Nephron (organoid): Measurements from ENCODE around the gene CCDC171.

ENCODE experiments used
- H3K27ac Mint-ChIP-seq, 3 experiments: 2 replicates each; pipeline ENCODE4 v1.8.0; 2020; ENCODE audit warnings: mixed read lengths in 3 of 3, mild to moderate bottlenecking in 2 of 3, moderate library complexity in 1 of 3
- H3K27me3 Mint-ChIP-seq: 2 replicates; pipeline ENCODE4 v1.8.0; 2021; ENCODE audit warnings: low read depth, mild to moderate bottlenecking, moderate library complexity, mixed read lengths
- H3K36me3 Mint-ChIP-seq: 2 replicates; pipeline ENCODE4 v1.8.0; 2020; ENCODE audit warnings: low read depth, mixed read lengths
- H3K4me1 Mint-ChIP-seq: 2 replicates; pipeline ENCODE4 v1.8.0; 2020; ENCODE audit warnings: mixed read lengths
- H3K4me3 Mint-ChIP-seq, 3 experiments: 2 replicates each; pipeline ENCODE4 v1.8.0; 2020; ENCODE audit warnings: mild to moderate bottlenecking in 3 of 3, mixed read lengths in 3 of 3, moderate library complexity in 2 of 3
- H3K9me3 Mint-ChIP-seq: 2 replicates; pipeline ENCODE4 v1.8.0; 2020; ENCODE audit warnings: mixed read lengths
- TF ChIP-seq, protein P1 (sequence below), 3 experiments: fragments of 200-600 bp; sonication (generic); IDR thresholded peaks; one replicate each; pipeline ENCODE4 v1.5.0; 2021; ENCODE audit warnings: antibody characterized with exemption in 3 of 3; ENCODE audit not compliant: unreplicated experiment in 3 of 3

Gene CCDC171

DNA sequence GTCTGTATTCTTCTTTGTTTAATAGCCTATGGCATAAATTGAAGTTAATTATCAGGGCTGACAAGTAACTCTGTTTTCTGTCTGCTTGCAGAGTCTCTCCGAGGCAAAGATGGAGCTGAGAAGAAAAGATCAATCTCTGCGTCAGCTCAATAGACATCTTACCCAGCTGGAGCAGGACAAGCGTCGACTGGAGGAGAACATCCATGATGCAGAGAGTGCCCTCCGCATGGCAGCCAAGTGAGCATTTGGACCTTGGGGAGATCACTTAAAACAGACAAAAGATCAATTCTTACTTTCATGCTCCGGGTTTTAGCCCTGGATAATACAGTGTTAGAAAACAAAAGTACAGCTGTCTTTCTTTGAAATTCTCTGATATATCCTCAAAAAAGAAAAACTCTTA, 293.8 kb downstream of the CCDC171 start:
- Mint-ChIP-seq H3K27me3 (no peaks in the 10 kb centered on the region), H3K4me1 (no peaks in the 10 kb centered on the region), H3K27ac (peak overlapping the region in 1 of 3 experiments; percentile 41), H3K36me3 (no peaks in the 10 kb centered on the region), H3K4me3 (peak overlapping the region in 2 of 3 experiments; percentile 31 to 66), H3K9me3 (no peaks in the 10 kb centered on the region)
- TF ChIP-seq, protein P1, sequence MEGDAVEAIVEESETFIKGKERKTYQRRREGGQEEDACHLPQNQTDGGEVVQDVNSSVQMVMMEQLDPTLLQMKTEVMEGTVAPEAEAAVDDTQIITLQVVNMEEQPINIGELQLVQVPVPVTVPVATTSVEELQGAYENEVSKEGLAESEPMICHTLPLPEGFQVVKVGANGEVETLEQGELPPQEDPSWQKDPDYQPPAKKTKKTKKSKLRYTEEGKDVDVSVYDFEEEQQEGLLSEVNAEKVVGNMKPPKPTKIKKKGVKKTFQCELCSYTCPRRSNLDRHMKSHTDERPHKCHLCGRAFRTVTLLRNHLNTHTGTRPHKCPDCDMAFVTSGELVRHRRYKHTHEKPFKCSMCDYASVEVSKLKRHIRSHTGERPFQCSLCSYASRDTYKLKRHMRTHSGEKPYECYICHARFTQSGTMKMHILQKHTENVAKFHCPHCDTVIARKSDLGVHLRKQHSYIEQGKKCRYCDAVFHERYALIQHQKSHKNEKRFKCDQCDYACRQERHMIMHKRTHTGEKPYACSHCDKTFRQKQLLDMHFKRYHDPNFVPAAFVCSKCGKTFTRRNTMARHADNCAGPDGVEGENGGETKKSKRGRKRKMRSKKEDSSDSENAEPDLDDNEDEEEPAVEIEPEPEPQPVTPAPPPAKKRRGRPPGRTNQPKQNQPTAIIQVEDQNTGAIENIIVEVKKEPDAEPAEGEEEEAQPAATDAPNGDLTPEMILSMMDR (IDR thresholded peaks at IDR 0.05; ENCODE audit: unreplicated experiment in 3 of 3): no peak

DNA sequence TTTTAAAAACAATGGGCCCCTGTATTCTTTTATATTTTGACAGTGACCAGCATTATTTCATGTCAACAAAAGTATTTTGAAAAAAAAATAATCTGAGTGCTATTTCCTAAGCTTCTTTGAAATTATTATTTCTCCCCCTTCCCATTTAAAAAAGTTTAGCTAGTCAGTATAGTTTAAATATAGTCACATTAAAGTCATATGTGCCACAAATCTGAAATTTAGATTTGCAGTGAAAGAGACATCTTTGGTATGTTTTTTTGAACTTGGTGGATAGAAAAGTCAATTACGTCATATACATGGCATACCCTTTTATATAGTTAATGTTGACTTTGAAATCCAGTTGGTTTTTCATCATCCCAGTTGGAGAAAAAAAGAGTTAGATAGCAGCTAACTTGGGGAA, 297.0 kb downstream of the CCDC171 start:
- H3K27me3 Mint-ChIP-seq: no peaks in the 10 kb centered on the region
- H3K36me3 Mint-ChIP-seq: no peaks in the 10 kb centered on the region
- no peak overlapping the region for H3K4me3 Mint-ChIP-seq
- no peaks in the 10 kb centered on the region for H3K9me3 Mint-ChIP-seq
- no peak overlapping the region for H3K27ac Mint-ChIP-seq
- H3K4me1 Mint-ChIP-seq: no peaks in the 10 kb centered on the region
- TF ChIP-seq, protein P1 (IDR thresholded peaks at IDR 0.05; ENCODE audit: unreplicated experiment in 3 of 3): no peak

DNA sequence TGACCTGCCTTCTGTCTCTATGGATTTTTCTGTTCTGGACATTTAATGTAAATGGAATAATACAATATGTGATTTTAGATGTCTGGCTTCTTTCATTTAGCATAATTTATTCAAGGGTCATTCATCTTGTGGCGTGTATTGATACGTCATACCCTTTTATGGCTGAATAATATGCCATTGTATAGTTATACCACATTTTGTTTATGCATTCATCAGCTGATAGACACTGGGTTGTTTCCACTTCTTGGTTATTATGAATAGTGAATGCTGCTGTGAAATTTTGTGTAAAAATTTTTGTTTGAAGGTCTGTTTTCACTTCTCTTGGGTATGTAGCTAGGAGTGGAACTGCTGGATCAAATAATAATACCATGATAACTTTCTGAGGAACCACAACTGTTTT, 298.9 kb downstream of the CCDC171 start:
- Mint-ChIP-seq H3K27ac (no peak overlapping the region), H3K4me3 (no peak overlapping the region), H3K9me3 (no peaks in the 10 kb centered on the region), H3K36me3 (no peaks in the 10 kb centered on the region), H3K27me3 (no peaks in the 10 kb centered on the region), H3K4me1 (no peaks in the 10 kb centered on the region)
- TF ChIP-seq, protein P1 (IDR thresholded peaks at IDR 0.05; ENCODE audit: unreplicated experiment in 3 of 3): no peak

DNA sequence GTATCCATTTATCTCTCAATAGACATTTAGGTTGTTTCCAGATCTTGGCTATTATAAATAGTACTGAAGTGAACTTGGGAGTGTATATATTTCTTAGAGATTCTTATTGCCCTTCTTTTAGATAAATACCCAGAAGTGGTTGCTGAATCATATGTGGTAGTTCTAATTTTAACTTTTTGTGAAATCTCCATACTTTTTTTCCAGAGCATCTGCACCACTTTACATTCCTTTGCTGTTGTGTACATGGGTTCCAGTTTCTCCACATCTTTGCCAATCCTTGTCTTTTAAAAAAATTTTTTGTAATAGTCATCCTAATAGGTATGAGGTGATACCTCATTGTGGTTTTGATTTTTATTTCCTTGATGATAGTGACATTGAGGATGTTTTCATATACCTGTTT, 303.7 kb downstream of the CCDC171 start:
- H3K36me3 Mint-ChIP-seq: no peaks in the 10 kb centered on the region
- no peak overlapping the region for H3K27ac Mint-ChIP-seq
- H3K4me3 Mint-ChIP-seq: no peak overlapping the region
- no peaks in the 10 kb centered on the region for H3K4me1 Mint-ChIP-seq
- H3K9me3 Mint-ChIP-seq: peaks cover 12% of the 10 kb centered on the region
- no peaks in the 10 kb centered on the region for H3K27me3 Mint-ChIP-seq
- TF ChIP-seq, protein P1 (IDR thresholded peaks at IDR 0.05; ENCODE audit: unreplicated experiment in 3 of 3): no peak

DNA sequence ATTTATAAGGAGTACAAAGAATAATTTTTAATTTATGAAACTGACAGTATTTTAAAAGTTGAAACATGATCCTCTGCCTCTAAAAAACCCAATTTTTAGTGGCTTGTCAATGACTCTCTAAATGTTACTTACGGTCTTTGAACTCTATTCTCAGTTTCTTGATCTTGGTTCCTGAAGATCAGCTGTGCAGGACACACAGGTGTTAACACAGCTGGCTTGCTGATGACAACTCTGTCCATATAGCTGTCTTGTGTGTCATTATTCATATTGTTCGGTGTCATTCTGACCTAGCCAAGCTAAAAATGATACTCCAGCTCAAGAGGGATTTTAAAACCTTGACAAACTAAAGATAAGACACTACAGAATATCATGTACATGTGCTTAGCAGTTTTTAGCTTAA, 314.5 kb downstream of the CCDC171 start:
- Mint-ChIP-seq H3K27me3 (peaks cover 4% of the 10 kb centered on the region), H3K27ac (peak overlapping the region in 1 of 3 experiments; percentile 7), H3K4me3 (no peak overlapping the region), H3K9me3 (no peaks in the 10 kb centered on the region), H3K36me3 (no peaks in the 10 kb centered on the region), H3K4me1 (peaks cover 20% of the 10 kb centered on the region)
- TF ChIP-seq, protein P1 (IDR thresholded peaks at IDR 0.05; ENCODE audit: unreplicated experiment in 3 of 3): no peak

DNA sequence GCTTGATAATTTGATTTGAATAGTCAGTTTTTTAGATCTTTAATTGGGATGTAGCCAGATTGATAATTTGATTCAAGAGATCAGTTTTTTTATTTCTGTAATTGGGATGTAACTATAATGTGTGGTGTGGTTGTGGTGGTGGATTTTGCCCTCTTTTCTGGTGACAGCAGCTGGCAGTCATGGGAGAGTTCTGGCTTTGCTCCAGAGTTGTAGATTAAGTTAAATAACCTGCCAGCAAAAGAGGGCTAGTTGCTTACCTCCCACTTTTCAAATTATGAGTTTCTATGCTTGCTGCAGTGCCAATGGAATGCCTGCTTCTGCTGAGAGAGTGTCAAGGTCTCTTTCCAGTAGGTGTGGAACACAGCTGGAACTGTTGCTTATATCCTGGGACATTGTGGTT, 315.1 kb downstream of the CCDC171 start:
- Mint-ChIP-seq H3K36me3 (no peaks in the 10 kb centered on the region), H3K9me3 (no peaks in the 10 kb centered on the region), H3K27me3 (peaks cover 4% of the 10 kb centered on the region), H3K4me3 (no peak overlapping the region), H3K4me1 (peaks cover 27% of the 10 kb centered on the region), H3K27ac (peak overlapping the region; percentile 7 to 31 (median 10))
- TF ChIP-seq, protein P1 (IDR thresholded peaks at IDR 0.05; ENCODE audit: unreplicated experiment in 3 of 3): no peak
